Measurements from ENCODE around the gene GOLPH3L.
"Not testable (repeated sequence)": the region's sequence is repeated elsewhere in the genome, so short reads cannot be mapped to it uniquely, and the experiment has no call there.

DNA sequence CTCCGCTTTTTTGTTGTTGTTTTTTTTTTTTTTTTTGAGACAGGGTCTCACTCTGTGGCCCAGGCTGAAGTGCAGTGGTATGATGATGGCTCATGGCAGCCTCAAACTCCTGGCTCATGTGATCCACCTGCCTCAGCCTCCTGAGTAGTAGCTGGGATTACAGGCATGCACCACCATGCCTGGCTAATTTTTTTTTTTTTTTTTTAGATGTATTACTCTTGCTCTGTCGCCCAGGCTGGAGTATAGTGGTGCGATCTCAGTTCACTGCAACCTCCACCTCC, 91.6 kb downstream of the GOLPH3L start:
- not testable (repeated sequence) for TF ChIP-seq CTCF, EZH2phosphoT487 (IDR thresholded peaks at IDR 0.05; ENCODE audit: low read length)

Data from MM.1S (cell line).